ENCODE measurements around the gene ELK3. TPM values are rescaled to one million over a fixed set of nuclear protein-coding genes. Genes with fewer than 3 reads are reported as not detected.

Gene ELK3
- total and polyA plus RNA-seq, 2 donors = 14.6 to 17.8 TPM

DNA sequence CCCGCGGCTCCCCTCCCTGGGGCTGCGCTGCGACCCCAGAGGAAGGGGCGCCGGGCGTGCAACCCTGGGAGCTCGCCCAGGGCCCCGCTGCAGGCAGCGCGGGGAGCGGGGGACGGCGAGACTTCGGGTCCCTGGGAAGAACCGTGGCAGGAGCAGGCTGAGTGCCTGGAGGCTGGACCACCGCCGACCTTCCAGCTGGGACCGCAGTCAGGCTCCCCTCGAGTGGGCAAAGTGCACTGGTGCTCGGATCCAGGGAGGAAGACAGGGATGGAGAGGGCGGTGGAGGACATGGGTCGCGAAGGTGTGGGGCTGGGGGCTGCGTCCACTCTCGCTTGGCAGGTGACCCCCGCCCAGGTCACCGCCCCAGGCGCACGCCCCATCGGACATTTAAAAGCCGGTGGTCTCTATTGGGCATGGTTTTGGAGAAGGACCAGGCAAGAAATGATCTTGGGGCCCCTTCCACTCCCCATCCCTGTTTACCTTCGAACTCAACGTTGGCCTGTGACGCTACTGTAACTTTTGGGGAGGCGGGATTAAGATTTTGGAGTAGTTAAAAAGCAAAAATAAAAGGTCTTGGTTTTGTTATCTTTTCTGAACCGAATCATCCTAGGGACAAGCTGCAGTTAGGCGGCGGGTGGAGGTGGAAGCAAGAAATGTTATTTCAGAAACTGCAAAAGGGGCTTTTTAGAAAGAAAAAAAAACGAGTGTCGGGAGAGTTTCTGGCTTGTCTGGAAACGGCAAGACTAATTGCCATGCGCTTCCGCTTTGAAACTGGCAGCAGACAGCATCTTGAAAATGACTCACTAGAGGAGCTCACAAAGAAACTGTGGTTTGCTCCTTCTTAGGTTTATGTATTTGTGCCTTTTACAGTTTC is 1.0 kb downstream of the ELK3 start:
- Histone ChIP-seq H3K4me3 (ENCODE audit: low read length in 2 of 2) (peak overlapping the region; percentile 71 to 82), H3K9me3 (ENCODE audit: control insufficient read depth in 2 of 2, insufficient read depth in 1 of 2, low read length in 1 of 2) (no peaks in the 10 kb centered on the region), H3K4me1 (ENCODE audit: control insufficient read depth in 2 of 2, insufficient read depth in 2 of 2, low read length in 2 of 2) (peaks cover 6 to 20% of the 10 kb centered on the region in 2 donors), H3K36me3 (ENCODE audit: control insufficient read depth in 2 of 2, insufficient read depth in 2 of 2, low read length in 1 of 2) (no peaks in the 10 kb centered on the region), H3K27me3 (ENCODE audit: control insufficient read depth in 2 of 2, insufficient read depth in 1 of 2, low read length in 1 of 2) (peaks cover 0 to 9% of the 10 kb centered on the region in 2 donors), H3K27ac (ENCODE audit: low read depth in 1 of 2, low read length in 1 of 2) (peak overlapping the region; percentile 82 to 96)
- DNase-seq (ENCODE audit: low read depth in 6 of 9, low spot score in 9 of 9) = peak in 3 of 9 donors; percentile 61 to 85 (median 69)
- WGBS = under 1% methylated on average over 44 of the region's 44 CpGs

DNA sequence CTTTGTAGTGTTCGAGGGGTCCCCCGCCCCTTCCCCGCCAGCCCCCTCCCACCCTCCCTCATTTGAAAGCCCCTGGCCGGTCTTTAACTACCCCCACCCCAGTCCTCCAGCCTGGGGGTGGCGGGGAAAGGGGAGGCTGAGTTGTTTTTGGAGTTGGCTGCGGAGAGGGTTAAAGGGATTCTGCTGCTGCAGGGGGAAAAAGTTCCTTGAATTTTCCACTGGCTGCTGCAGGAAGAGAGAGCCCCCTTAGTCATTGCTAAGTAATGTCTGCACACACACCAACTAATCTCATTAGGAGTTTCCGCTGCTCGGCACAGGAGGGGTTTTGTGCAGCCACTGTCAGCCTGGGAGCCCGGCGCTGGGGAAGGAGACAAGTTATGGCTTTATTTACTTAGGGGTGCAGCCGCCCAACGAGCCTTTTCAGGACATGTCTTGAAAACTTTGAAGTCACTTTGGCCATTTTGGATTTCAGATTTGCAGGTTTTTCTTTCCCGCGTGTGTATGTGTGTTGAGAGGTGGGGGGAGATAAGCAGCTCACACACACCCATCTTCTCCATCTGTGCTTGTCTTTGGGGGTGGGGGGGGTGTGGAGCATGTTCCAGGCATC is 1.8 kb downstream of the ELK3 start:
- Histone ChIP-seq H3K27me3 (ENCODE audit: control insufficient read depth in 2 of 2, insufficient read depth in 1 of 2, low read length in 1 of 2) (peaks cover 0 to 9% of the 10 kb centered on the region in 2 donors), H3K9me3 (ENCODE audit: control insufficient read depth in 2 of 2, insufficient read depth in 1 of 2, low read length in 1 of 2) (no peaks in the 10 kb centered on the region), H3K4me3 (ENCODE audit: low read length in 2 of 2) (peak overlapping the region; percentile 71 to 82), H3K27ac (ENCODE audit: low read depth in 1 of 2, low read length in 1 of 2) (peak overlapping the region; percentile 10 to 82), H3K36me3 (ENCODE audit: control insufficient read depth in 2 of 2, insufficient read depth in 2 of 2, low read length in 1 of 2) (no peaks in the 10 kb centered on the region), H3K4me1 (ENCODE audit: control insufficient read depth in 2 of 2, insufficient read depth in 2 of 2, low read length in 2 of 2) (peaks cover 6 to 20% of the 10 kb centered on the region in 2 donors)
- peak in 1 of 9 donors; percentile 55 for DNase-seq (ENCODE audit: low read depth in 6 of 9, low spot score in 9 of 9)
- 6% methylated on average over 14 of the region's 14 CpGs for WGBS

DNA sequence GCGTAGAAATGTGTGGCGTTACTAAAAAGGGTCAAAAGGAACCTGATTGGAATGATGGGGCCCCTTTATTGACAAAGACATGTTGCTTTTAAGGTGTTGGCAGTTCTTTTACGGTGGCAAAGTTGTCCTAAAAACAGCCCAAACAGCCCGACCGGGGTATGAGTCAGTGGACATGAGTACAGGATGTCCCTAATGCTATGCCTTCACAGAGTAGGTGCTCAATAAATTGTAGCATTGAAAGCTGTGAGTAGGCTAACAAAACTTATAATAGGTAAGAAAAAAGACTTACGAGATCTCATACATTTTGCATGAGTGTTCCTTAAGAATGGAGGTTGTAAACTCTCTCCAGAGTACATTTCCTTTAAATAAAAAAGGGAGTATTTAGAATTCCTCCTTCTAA is 2.6 kb downstream of the ELK3 start:
- DNase-seq (ENCODE audit: low read depth in 6 of 9, low spot score in 9 of 9) = no peak
- no peak overlapping the region for H3K27ac ChIP-seq (ENCODE audit: low read depth in 1 of 2, low read length in 1 of 2)
- H3K9me3 ChIP-seq (ENCODE audit: control insufficient read depth in 2 of 2, insufficient read depth in 1 of 2, low read length in 1 of 2) = no peaks in the 10 kb centered on the region
- H3K4me1 ChIP-seq (ENCODE audit: control insufficient read depth in 2 of 2, insufficient read depth in 2 of 2, low read length in 2 of 2) = peaks cover 6 to 20% of the 10 kb centered on the region in 2 donors
- H3K4me3 ChIP-seq (ENCODE audit: low read length in 2 of 2) = no peak overlapping the region
- 89% methylated on average over 6 of the region's 6 CpGs for WGBS
- H3K27me3 ChIP-seq (ENCODE audit: control insufficient read depth in 2 of 2, insufficient read depth in 1 of 2, low read length in 1 of 2) = peaks cover 0 to 9% of the 10 kb centered on the region in 2 donors
- no peaks in the 10 kb centered on the region for H3K36me3 ChIP-seq (ENCODE audit: control insufficient read depth in 2 of 2, insufficient read depth in 2 of 2, low read length in 1 of 2)

DNA sequence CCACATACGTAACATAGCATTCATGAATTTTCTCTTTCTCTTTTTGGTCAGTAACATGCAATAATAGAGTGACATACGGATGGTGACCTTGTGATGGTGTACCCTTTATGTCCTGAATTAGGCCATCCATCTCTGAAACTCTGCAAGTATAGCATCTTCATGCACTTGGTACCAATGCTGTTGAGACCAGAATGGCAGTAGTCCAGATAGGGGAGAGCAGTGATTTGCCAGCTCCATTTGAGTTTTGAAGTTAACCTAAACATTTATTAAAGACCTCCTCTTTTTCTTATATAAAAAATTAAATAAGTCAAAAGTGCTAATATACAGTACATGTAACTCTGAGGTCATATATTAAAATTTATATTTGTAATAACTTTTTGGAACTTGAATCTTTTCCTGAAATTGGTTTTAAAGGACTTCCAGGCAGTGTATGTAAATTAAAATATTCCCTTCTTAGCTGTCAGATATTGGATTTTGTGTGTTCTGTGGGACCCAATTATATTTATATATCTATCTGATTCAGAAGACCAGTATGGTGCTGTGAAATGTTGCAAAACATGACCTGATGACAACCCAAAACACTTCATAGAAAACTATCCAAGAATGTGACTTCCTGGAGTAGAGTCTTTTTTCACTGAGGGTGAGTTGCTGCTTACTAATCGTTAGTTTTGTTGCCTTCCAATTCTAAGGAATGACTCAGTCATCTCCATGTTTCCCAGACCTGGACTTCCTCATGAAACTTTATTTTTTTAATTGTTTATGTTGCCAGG is 3.5 kb downstream of the ELK3 start:
- H3K4me1 ChIP-seq (ENCODE audit: control insufficient read depth in 2 of 2, insufficient read depth in 2 of 2, low read length in 2 of 2) = peaks cover 6 to 20% of the 10 kb centered on the region in 2 donors
- H3K27ac ChIP-seq (ENCODE audit: low read depth in 1 of 2, low read length in 1 of 2) = no peak overlapping the region
- no peak for DNase-seq (ENCODE audit: low read depth in 6 of 9, low spot score in 9 of 9)
- H3K9me3 ChIP-seq (ENCODE audit: control insufficient read depth in 2 of 2, insufficient read depth in 1 of 2, low read length in 1 of 2) = no peaks in the 10 kb centered on the region
- peaks cover 0 to 9% of the 10 kb centered on the region in 2 donors for H3K27me3 ChIP-seq (ENCODE audit: control insufficient read depth in 2 of 2, insufficient read depth in 1 of 2, low read length in 1 of 2)
- no peak overlapping the region for H3K4me3 ChIP-seq (ENCODE audit: low read length in 2 of 2)
- no peaks in the 10 kb centered on the region for H3K36me3 ChIP-seq (ENCODE audit: control insufficient read depth in 2 of 2, insufficient read depth in 2 of 2, low read length in 1 of 2)
- 66% methylated on average over 3 of the region's 3 CpGs for WGBS

DNA sequence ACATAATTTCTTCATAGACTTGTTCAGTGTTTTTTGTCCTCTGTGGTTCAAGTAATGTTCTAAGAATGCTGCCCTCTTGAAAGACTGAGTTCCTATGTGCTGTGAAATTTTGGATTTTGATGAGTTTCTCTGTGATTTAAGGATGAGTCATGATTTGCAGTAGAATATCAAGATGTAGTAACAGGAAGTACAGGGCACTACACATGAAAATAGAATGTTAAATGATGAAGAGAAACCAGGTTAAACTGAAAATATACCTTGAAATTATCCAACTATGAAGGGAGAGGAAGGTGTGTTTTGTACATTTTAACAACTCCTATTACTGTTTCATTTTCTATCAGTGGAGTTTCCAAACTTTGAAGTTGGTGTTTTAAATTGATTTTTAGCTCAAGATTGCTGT is 4.8 kb downstream of the ELK3 start:
- Histone ChIP-seq H3K4me1 (ENCODE audit: control insufficient read depth in 2 of 2, insufficient read depth in 2 of 2, low read length in 2 of 2) (peaks cover 6 to 11% of the 10 kb centered on the region in 2 donors), H3K27ac (ENCODE audit: low read depth in 1 of 2, low read length in 1 of 2) (no peak overlapping the region)

DNA sequence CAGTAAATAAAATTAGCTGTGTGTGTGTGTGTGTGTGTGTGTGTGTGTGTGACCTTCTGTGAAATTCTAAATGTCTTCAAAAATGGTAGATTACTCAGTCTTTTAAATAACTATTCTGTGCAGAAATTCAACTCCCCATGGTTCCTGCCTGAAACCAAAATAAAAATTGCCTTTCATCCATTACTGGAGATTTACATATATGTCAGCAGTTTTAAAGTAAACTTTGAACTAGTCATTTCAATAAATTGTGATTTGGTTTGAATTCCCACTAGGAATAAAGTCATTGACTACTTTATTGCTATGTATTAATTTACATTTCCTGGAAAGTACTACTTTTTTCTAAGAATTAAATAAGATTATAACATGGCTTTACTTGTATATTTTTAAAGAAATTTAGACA is 5.3 kb downstream of the ELK3 start:
- no peaks in the 10 kb centered on the region for H3K27me3 ChIP-seq (ENCODE audit: control insufficient read depth in 2 of 2, insufficient read depth in 1 of 2, low read length in 1 of 2)
- H3K9me3 ChIP-seq (ENCODE audit: control insufficient read depth in 2 of 2, insufficient read depth in 1 of 2, low read length in 1 of 2) = no peaks in the 10 kb centered on the region
- no peaks in the 10 kb centered on the region for H3K36me3 ChIP-seq (ENCODE audit: control insufficient read depth in 2 of 2, insufficient read depth in 2 of 2, low read length in 1 of 2)
- H3K4me3 ChIP-seq (ENCODE audit: low read length in 2 of 2) = no peak overlapping the region
- peaks cover 6 to 10% of the 10 kb centered on the region in 2 donors for H3K4me1 ChIP-seq (ENCODE audit: control insufficient read depth in 2 of 2, insufficient read depth in 2 of 2, low read length in 2 of 2)
- H3K27ac ChIP-seq (ENCODE audit: low read depth in 1 of 2, low read length in 1 of 2) = no peak overlapping the region
- no peak for DNase-seq (ENCODE audit: low read depth in 6 of 9, low spot score in 9 of 9)

More for the DNA sequence above, 4.8 kb downstream of the ELK3 start:
- Histone ChIP-seq H3K27me3 (ENCODE audit: control insufficient read depth in 2 of 2, insufficient read depth in 1 of 2, low read length in 1 of 2) (peaks cover 0 to under 1% of the 10 kb centered on the region in 2 donors), H3K36me3 (ENCODE audit: control insufficient read depth in 2 of 2, insufficient read depth in 2 of 2, low read length in 1 of 2) (no peaks in the 10 kb centered on the region), H3K4me3 (ENCODE audit: low read length in 2 of 2) (no peak overlapping the region), H3K9me3 (ENCODE audit: control insufficient read depth in 2 of 2, insufficient read depth in 1 of 2, low read length in 1 of 2) (no peaks in the 10 kb centered on the region)
- no peak for DNase-seq (ENCODE audit: low read depth in 6 of 9, low spot score in 9 of 9)

DNA sequence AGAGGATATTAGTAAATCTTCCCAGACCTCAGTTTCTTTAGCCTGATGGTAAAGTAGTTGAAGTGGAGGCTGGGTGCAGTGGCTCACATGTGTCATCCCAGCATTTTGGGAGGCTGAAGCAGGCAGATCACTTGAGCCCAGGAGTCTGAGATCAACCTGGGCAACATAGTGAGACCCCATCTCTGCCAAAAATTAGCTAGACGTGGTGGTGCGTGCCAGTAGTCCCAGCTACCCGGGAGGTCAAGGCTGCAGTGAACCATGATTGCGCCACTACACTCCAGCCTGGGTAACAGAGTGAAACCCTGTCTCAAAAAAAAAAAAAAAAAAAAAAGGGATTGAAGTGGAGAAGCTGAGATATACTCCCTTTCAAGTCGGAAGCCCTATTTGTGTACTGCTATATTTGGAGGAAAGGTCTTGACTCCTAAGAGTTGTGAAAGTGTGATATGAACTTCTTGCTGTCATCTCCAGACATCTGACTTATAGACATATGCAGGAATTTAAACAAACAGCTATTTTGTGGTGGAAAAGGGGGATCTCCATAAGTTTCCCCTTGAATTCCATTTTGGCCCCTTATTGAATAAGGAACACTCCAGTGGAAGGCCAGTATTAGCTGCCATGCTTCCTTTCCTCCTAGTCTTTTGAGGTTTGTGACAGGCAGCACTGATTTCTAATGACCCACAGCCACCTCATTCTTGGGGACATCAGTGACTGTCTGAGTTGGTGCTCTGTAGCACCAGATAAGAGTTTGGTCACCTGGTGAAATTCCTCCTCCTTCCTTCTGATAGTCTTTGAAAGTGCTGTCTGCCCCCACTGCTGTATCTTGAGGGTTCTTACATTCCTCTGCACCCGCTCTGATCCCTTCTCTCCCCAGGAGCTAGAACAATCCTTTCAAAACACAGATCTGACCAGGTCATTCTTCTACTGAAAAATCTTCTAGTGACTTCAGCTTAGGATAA is 7.4 kb downstream of the ELK3 start:
- Histone ChIP-seq H3K9me3 (ENCODE audit: control insufficient read depth in 2 of 2, insufficient read depth in 1 of 2, low read length in 1 of 2) (no peaks in the 10 kb centered on the region), H3K27me3 (ENCODE audit: control insufficient read depth in 2 of 2, insufficient read depth in 1 of 2, low read length in 1 of 2) (no peaks in the 10 kb centered on the region), H3K4me1 (ENCODE audit: control insufficient read depth in 2 of 2, insufficient read depth in 2 of 2, low read length in 2 of 2) (peaks cover 2 to 3% of the 10 kb centered on the region in 2 donors), H3K36me3 (ENCODE audit: control insufficient read depth in 2 of 2, insufficient read depth in 2 of 2, low read length in 1 of 2) (no peaks in the 10 kb centered on the region), H3K4me3 (ENCODE audit: low read length in 2 of 2) (no peak overlapping the region), H3K27ac (ENCODE audit: low read depth in 1 of 2, low read length in 1 of 2) (no peak overlapping the region)
- no peak for DNase-seq (ENCODE audit: low read depth in 6 of 9, low spot score in 9 of 9)
- WGBS = 99% methylated on average over 6 of the region's 6 CpGs

DNA sequence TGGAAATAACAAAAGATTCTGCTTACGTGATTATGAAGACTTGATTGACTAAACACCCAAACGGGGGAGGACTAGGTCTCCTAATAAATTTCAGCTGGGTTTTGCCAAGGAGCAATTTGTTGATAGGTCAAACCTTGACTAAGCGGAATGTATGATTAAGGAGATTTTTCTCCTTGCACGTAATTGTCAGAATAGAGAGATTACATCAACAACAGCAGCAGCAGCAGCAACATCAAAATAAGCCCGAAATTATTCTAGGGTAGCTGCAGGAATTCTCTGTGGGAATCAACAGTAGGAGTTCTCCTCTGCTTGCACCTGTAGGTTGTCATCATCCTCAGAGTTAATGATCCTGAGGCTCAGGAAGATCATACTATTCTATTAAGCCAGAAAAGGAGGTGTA is 10.2 kb downstream of the ELK3 start:
- no peaks in the 10 kb centered on the region for H3K27me3 ChIP-seq (ENCODE audit: control insufficient read depth in 2 of 2, insufficient read depth in 1 of 2, low read length in 1 of 2)
- H3K4me1 ChIP-seq (ENCODE audit: control insufficient read depth in 2 of 2, insufficient read depth in 2 of 2, low read length in 2 of 2) = peaks cover 10 to 13% of the 10 kb centered on the region in 2 donors
- H3K36me3 ChIP-seq (ENCODE audit: control insufficient read depth in 2 of 2, insufficient read depth in 2 of 2, low read length in 1 of 2) = no peaks in the 10 kb centered on the region
- no peak overlapping the region for H3K4me3 ChIP-seq (ENCODE audit: low read length in 2 of 2)
- H3K27ac ChIP-seq (ENCODE audit: low read depth in 1 of 2, low read length in 1 of 2) = no peak overlapping the region
- no peak for DNase-seq (ENCODE audit: low read depth in 6 of 9, low spot score in 9 of 9)
- WGBS = 93% methylated on average over 5 of the region's 5 CpGs
- no peaks in the 10 kb centered on the region for H3K9me3 ChIP-seq (ENCODE audit: control insufficient read depth in 2 of 2, insufficient read depth in 1 of 2, low read length in 1 of 2)
